Thyroid gland (tissue), 4 donors: ENCODE data around the gene CACHD1.

Experiments
- POLR2A ChIP-seq, 2 donors: fragments of 450-650 bp; IDR thresholded peaks; one replicate each; pipeline ENCODE4 v1.6.1; 2017; ENCODE audit warnings: antibody characterized with exemption in 2 of 2, mild to moderate bottlenecking in 2 of 2, moderate library complexity in 1 of 2
- TF ChIP-seq, protein P1 (sequence below), 6 experiments: fragments of 200-600 bp in 3 of 6; fragments of 450-650 bp in 3 of 6; sonication (generic) in 3 of 6; IDR thresholded peaks; one replicate each; pipeline ENCODE4 v1.5.1; 2016 to 2019; ENCODE audit warnings: antibody characterized with exemption in 6 of 6, mild to moderate bottlenecking in 2 of 6, inconsistent platforms in 1 of 6, moderate library complexity in 1 of 6

GRCh38 chr1:64525116-64525686, 55.3 kb downstream of the CACHD1 start:
- TF ChIP-seq, protein P1, sequence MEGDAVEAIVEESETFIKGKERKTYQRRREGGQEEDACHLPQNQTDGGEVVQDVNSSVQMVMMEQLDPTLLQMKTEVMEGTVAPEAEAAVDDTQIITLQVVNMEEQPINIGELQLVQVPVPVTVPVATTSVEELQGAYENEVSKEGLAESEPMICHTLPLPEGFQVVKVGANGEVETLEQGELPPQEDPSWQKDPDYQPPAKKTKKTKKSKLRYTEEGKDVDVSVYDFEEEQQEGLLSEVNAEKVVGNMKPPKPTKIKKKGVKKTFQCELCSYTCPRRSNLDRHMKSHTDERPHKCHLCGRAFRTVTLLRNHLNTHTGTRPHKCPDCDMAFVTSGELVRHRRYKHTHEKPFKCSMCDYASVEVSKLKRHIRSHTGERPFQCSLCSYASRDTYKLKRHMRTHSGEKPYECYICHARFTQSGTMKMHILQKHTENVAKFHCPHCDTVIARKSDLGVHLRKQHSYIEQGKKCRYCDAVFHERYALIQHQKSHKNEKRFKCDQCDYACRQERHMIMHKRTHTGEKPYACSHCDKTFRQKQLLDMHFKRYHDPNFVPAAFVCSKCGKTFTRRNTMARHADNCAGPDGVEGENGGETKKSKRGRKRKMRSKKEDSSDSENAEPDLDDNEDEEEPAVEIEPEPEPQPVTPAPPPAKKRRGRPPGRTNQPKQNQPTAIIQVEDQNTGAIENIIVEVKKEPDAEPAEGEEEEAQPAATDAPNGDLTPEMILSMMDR (IDR thresholded peaks at IDR 0.05), result no peak
- TF ChIP-seq POLR2A (IDR thresholded peaks at IDR 0.05), result no peak
